ENCODE measurements around the gene GH2. TPM values are rescaled to one million over a fixed set of nuclear protein-coding genes. Genes with fewer than 3 reads are reported as not detected.
A peak's percentile ranks its signal among the peaks of the same experiment; 100 is the strongest.

GH2 gene
- total RNA-seq, 1 donor from 2014 or later = not detected

- FAIRE-seq = no peak
- no peaks in the 10 kb centered on the region for H3K27me3 ChIP-seq (ENCODE audit: control insufficient read depth, insufficient read depth, low read length)
- peaks cover 46% of the 10 kb centered on the region for H3K36me3 ChIP-seq (ENCODE audit: control insufficient read depth, insufficient read depth, low read length)
Observed at GRCh38 chr17:63832014-63832413, 49.7 kb downstream of the GH2 start.

GRCh38 chr17:63831505-63831904, 50.2 kb downstream of the GH2 start:
- DNase-seq (ENCODE audit: low read depth) (no peak), FAIRE-seq (no peak)
- TF ChIP-seq, protein P1, sequence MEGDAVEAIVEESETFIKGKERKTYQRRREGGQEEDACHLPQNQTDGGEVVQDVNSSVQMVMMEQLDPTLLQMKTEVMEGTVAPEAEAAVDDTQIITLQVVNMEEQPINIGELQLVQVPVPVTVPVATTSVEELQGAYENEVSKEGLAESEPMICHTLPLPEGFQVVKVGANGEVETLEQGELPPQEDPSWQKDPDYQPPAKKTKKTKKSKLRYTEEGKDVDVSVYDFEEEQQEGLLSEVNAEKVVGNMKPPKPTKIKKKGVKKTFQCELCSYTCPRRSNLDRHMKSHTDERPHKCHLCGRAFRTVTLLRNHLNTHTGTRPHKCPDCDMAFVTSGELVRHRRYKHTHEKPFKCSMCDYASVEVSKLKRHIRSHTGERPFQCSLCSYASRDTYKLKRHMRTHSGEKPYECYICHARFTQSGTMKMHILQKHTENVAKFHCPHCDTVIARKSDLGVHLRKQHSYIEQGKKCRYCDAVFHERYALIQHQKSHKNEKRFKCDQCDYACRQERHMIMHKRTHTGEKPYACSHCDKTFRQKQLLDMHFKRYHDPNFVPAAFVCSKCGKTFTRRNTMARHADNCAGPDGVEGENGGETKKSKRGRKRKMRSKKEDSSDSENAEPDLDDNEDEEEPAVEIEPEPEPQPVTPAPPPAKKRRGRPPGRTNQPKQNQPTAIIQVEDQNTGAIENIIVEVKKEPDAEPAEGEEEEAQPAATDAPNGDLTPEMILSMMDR (IDR thresholded peaks at IDR 0.05; ENCODE audit: insufficient read depth, low read length, severe bottlenecking) = no peak
- Histone ChIP-seq H3K27me3 (ENCODE audit: control insufficient read depth, insufficient read depth, low read length) (no peaks in the 10 kb centered on the region), H3K4me3 (ENCODE audit: low read depth, low read length) (no peak overlapping the region), H3K36me3 (ENCODE audit: control insufficient read depth, insufficient read depth, low read length) (peaks cover 42% of the 10 kb centered on the region)

More at GRCh38 chr17:63832014-63832413, 49.7 kb downstream of the GH2 start:
- H3K4me3 ChIP-seq (ENCODE audit: low read depth, low read length) = no peak overlapping the region
- no peak for DNase-seq (ENCODE audit: low read depth)
- TF ChIP-seq, protein P1 (IDR thresholded peaks at IDR 0.05; ENCODE audit: insufficient read depth, low read length, severe bottlenecking) = no peak

GRCh38 chr17:63830904-63831491, 50.7 kb downstream of the GH2 start:
- Histone ChIP-seq H3K27me3 (ENCODE audit: control insufficient read depth, insufficient read depth, low read length) (no peaks in the 10 kb centered on the region), H3K36me3 (ENCODE audit: control insufficient read depth, insufficient read depth, low read length) (peaks cover 42% of the 10 kb centered on the region), H3K4me3 (ENCODE audit: low read depth, low read length) (no peak overlapping the region)
- no peak for FAIRE-seq
- DNase-seq (ENCODE audit: low read depth) = no peak
- TF ChIP-seq, protein P1 (IDR thresholded peaks at IDR 0.05; ENCODE audit: insufficient read depth, low read length, severe bottlenecking) = no peak

DNA sequence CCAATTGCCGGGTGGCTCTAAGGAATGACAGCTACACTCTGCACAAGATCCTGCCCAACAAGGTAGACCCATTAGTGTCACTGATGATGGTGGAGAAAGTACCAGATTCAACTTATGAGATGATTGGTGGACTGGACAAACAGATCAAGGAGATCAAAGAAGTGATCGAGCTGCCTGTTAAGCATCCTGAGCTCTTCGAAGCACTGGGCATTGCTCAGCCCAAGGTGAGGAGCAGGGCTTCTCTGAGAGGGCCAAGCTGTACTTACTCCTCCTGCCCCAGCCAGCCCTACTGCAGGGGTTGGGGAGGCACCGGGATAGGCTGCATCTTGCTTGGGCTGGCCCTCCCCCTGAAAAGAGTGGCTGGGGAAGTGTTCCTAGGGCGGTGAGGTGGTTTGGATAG, 51.5 kb downstream of the GH2 start:
- Histone ChIP-seq H3K27me3 (ENCODE audit: control insufficient read depth, insufficient read depth, low read length) (no peaks in the 10 kb centered on the region), H3K4me3 (ENCODE audit: low read depth, low read length) (no peak overlapping the region), H3K36me3 (ENCODE audit: control insufficient read depth, insufficient read depth, low read length) (peaks cover 41% of the 10 kb centered on the region)
- DNase-seq (ENCODE audit: low read depth) (no peak), FAIRE-seq (peak; percentile 40)
- TF ChIP-seq, protein P1 (IDR thresholded peaks at IDR 0.05; ENCODE audit: insufficient read depth, low read length, severe bottlenecking) = no peak

Other genes starting within 250 kb of the GH2 start
- 0.53 and 0.90 TPM in 2 replicates for gene LIMD2, start 181.8 kb downstream of the GH2 start, total RNA-seq
- gene STRADA, start 140.1 kb downstream of the GH2 start, total RNA-seq = 10.5 and 14.1 TPM in 2 replicates
- gene CCDC47, start 108.3 kb downstream of the GH2 start, total RNA-seq = 112 and 118 TPM in 2 replicates
- gene DDX42, start 107.8 kb downstream of the GH2 start, total RNA-seq = 65.0 and 70.5 TPM in 2 replicates
- gene PSMC5, start 54.5 kb downstream of the GH2 start, total RNA-seq = 50.5 and 64.0 TPM in 2 replicates
- 43.4 and 53.1 TPM in 2 replicates for gene FTSJ3, start 54.3 kb downstream of the GH2 start, total RNA-seq
- gene SMARCD2, start 39.3 kb downstream of the GH2 start, total RNA-seq = 98.5 and 112 TPM in 2 replicates
- gene CSH2, start 8.3 kb downstream of the GH2 start, total RNA-seq = not detected in 2 replicates
- not detected in 2 replicates for gene CSH1, start 14.6 kb upstream of the GH2 start, total RNA-seq
- not detected in 2 replicates for gene CSHL1, start 29.3 kb upstream of the GH2 start, total RNA-seq
- gene GH1, start 36.9 kb upstream of the GH2 start, total RNA-seq = not detected in 2 replicates
- not detected in 2 replicates for gene CD79B, start 50.4 kb upstream of the GH2 start, total RNA-seq
- under 0.01 and 0.90 TPM in 2 replicates for gene SCN4A, start 91.0 kb upstream of the GH2 start, total RNA-seq
- gene PRR29, start 116.4 kb upstream of the GH2 start, total RNA-seq = not detected in 2 replicates
- 0.26 and 0.90 TPM in 2 replicates for gene ICAM2, start 138.7 kb upstream of the GH2 start, total RNA-seq
- 22.1 and 35.2 TPM in 2 replicates for gene ERN1, start 248.2 kb upstream of the GH2 start, total RNA-seq

Measured in bronchial epithelial cell (primary cell).